Transverse colon (tissue), 4 donors: ENCODE measurements around the gene ZNF302. TPM values are rescaled to one million over a fixed set of nuclear protein-coding genes. Genes with fewer than 3 reads are reported as not detected.

Experiments
- DNase-seq: peaks from one replicate; pipeline ENCODE4 v3.0.0-alpha.2; 2019
- H3K27ac ChIP-seq, 4 donors: fragments of 200-600 bp; sonication (generic); 2 replicates each; pipeline ENCODE4 v1.5.1; 2016 to 2018; ENCODE audit warnings: inconsistent platforms in 4 of 4
- H3K27me3 ChIP-seq: fragments of 200-600 bp; sonication (generic); 2 replicates; pipeline ENCODE4 v1.5.1; 2017; ENCODE audit warnings: inconsistent platforms
- H3K36me3 ChIP-seq, 4 donors: fragments of 200-600 bp; sonication (generic); 2 replicates each; pipeline ENCODE4 v1.5.1; 2017 to 2019; ENCODE audit warnings: inconsistent platforms in 4 of 4
- H3K4me1 ChIP-seq, 4 donors: fragments of 200-600 bp; sonication (generic); 2 replicates each; pipeline ENCODE4 v1.5.1; 2017 to 2020; ENCODE audit warnings: inconsistent platforms in 4 of 4
- H3K4me3 ChIP-seq, 4 donors: fragments of 200-600 bp; sonication (generic); 1 replicate in 1 of 4; 2 replicates in 3 of 4; pipeline versions ENCODE4 v1.5.1 to v1.6.1; 2017 to 2019; ENCODE audit warnings: inconsistent platforms in 4 of 4
- H3K9me3 ChIP-seq, 2 donors: fragments of 200-600 bp; sonication (generic); 2 replicates each; pipeline ENCODE4 v1.5.1; 2017 to 2019; ENCODE audit warnings: inconsistent platforms in 2 of 2
- EP300 ChIP-seq: sonication (generic); formaldehyde crosslinking; IDR thresholded peaks from one replicate; pipeline ENCODE4 v1.6.1; 2017; ENCODE audit warnings: antibody characterized with exemption, low read depth
- POLR2A ChIP-seq: fragments of 450-650 bp; IDR thresholded peaks from one replicate; pipeline ENCODE4 v1.6.1; 2016; ENCODE audit warnings: antibody characterized with exemption, mild to moderate bottlenecking, moderate library complexity
- POLR2AphosphoS5 ChIP-seq, 3 donors: sonication (generic); formaldehyde crosslinking; IDR thresholded peaks; one replicate each; pipeline ENCODE4 v1.6.1; 2016; ENCODE audit warnings: antibody characterized with exemption in 3 of 3
- WGBS, 2 donors: methylation state at CpG; one replicate each; pipeline ENCODE4 v1.1.5; 2018; ENCODE audit warnings: low coverage in 1 of 2; 5-methylcytosine and 5-hydroxymethylcytosine counted together
- in situ Hi-C, 4 donors: fragments of 200-750 bp; cut with MboI; loops; one replicate each; pipeline versions ENCODE4 v1.15.0 to v1.15.1; 2017; ENCODE audit warnings: low sequenced_read_pairs in 3 of 4, low pct_ligation_motif_present in 1 of 4, low pct_unique_long_range_greater_than_20kb in 1 of 4
- intact Hi-C: fragments of 100-400 bp; cut with DNase I; formaldehyde crosslinking; loops from one replicate; pipeline ENCODE4 v1.15.1; 2023; ENCODE audit warnings: low total_unique reads
- total RNA-seq, 4 donors: library from RNA; depleted of rRNA; stranded (reverse); fragments of >200 nt; gene quantifications; one replicate each; pipeline ENCODE4 v1.1.0, GENCODE V29; 2016
- TF ChIP-seq, protein P1 (sequence below), 5 experiments: fragments of 200-600 bp in 3 of 5; fragments of 450-650 bp in 2 of 5; sonication (generic) in 3 of 5; IDR thresholded peaks; 1 replicate in 2 of 5; 2 replicates in 3 of 5; pipeline ENCODE4 v1.5.1; 2016 to 2017; ENCODE audit warnings: antibody characterized with exemption in 5 of 5, inconsistent platforms in 3 of 5, mild to moderate bottlenecking in 2 of 5, moderate library complexity in 1 of 5

Gene ZNF302
- total RNA-seq, 4 donors from 2014 or later, result 4.6 to 33.0 (median 18.0) TPM

- Histone ChIP-seq H3K4me3 (no peak overlapping the region), H3K36me3 (no peaks in the 10 kb centered on the region), H3K4me1 (no peaks in the 10 kb centered on the region), H3K9me3 (peaks cover 12 to 23% of the 10 kb centered on the region in 2 donors), H3K27ac (no peak overlapping the region), H3K27me3 (no peaks in the 10 kb centered on the region)
- in situ Hi-C loops, result loop anchor here in 3 of 4 donors (5.0 to 25.0 kb wide), 4 partner anchors 76 to 218 kb away; no protein-coding TSS in a partner anchor
- 91% methylated on average over 2 of the region's 2 CpGs; no CpG with 5 or more reads in 1 of the 2 donors for WGBS, 2 donors
- TF ChIP-seq, protein P1, sequence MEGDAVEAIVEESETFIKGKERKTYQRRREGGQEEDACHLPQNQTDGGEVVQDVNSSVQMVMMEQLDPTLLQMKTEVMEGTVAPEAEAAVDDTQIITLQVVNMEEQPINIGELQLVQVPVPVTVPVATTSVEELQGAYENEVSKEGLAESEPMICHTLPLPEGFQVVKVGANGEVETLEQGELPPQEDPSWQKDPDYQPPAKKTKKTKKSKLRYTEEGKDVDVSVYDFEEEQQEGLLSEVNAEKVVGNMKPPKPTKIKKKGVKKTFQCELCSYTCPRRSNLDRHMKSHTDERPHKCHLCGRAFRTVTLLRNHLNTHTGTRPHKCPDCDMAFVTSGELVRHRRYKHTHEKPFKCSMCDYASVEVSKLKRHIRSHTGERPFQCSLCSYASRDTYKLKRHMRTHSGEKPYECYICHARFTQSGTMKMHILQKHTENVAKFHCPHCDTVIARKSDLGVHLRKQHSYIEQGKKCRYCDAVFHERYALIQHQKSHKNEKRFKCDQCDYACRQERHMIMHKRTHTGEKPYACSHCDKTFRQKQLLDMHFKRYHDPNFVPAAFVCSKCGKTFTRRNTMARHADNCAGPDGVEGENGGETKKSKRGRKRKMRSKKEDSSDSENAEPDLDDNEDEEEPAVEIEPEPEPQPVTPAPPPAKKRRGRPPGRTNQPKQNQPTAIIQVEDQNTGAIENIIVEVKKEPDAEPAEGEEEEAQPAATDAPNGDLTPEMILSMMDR (IDR thresholded peaks at IDR 0.05), result no peak
- TF ChIP-seq POLR2AphosphoS5 (IDR thresholded peaks at IDR 0.05) (no peak), EP300 (no peak)
- intact Hi-C loops, result loop anchor here (5.0 kb wide), 2 partner anchors 76 to 211 kb away; no protein-coding TSS in a partner anchor
- no peak for DNase-seq
Observed at GRCh38 chr19:34713262-34713637, 35.8 kb downstream of the ZNF302 start.

DNA sequence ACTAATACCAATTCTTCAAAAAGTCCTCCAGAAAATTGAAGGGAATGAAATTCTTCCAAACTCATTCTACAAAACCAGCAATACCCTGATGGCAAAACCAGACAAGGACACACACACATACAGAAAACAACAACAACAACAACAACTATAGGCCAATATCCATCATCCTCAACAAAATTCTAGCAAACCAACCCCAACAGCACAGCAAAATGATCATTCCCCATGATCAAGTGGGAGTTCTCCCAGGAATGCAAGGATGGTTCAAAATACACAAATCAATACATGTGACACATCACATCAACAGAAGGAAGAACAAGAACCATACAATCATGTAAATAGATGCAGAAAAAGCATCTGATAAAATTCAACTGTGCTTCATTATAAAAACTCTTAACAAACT, 37.9 kb downstream of the ZNF302 start:
- H3K4me1 ChIP-seq, result no peaks in the 10 kb centered on the region
- H3K27ac ChIP-seq, result no peak overlapping the region
- TF ChIP-seq POLR2AphosphoS5 (IDR thresholded peaks at IDR 0.05) (no peak), EP300 (no peak), POLR2A (no peak)
- TF ChIP-seq, protein P1 (IDR thresholded peaks at IDR 0.05), result no peak
- H3K36me3 ChIP-seq, result no peaks in the 10 kb centered on the region
- peaks cover 12 to 23% of the 10 kb centered on the region in 2 donors for H3K9me3 ChIP-seq
- DNase-seq, result no peak
- intact Hi-C loops, result no loop called here
- in situ Hi-C loops, result loop anchor here in 2 of 4 donors (10.0 to 25.0 kb wide), 2 partner anchors 203 to 221 kb away; no protein-coding TSS in a partner anchor
- H3K4me3 ChIP-seq, result no peak overlapping the region
- H3K27me3 ChIP-seq, result no peaks in the 10 kb centered on the region

DNA sequence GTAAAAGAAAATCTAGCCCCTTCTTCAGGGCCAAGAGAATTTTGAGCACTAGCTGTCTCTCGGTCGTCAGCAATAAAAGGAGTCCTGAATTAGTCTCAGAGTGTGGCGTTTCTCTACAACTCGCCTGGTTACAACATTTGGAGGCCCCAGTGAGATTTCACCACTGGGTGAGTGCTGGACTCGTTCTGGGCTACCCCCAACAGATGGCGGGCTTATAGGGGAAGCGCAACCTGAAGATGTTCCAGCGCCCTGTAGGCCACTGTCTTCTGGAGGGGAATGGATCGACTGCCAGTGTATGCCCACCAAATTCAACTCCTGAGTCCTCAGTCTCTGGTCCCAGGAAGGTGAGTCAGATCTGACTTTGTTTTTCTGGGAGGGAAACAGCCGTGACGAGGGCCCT, 44.9 kb downstream of the ZNF302 start:
- TF ChIP-seq, protein P1 (IDR thresholded peaks at IDR 0.05), result no peak
- TF ChIP-seq EP300, result no peak
- TF ChIP-seq POLR2AphosphoS5 (IDR thresholded peaks at IDR 0.05), result no peak
- TF ChIP-seq POLR2A, result no peak
- H3K36me3 ChIP-seq, result no peaks in the 10 kb centered on the region
- H3K9me3 ChIP-seq, result no peaks in the 10 kb centered on the region
- intact Hi-C loops, result no loop called here
- H3K4me1 ChIP-seq, result no peaks in the 10 kb centered on the region
- H3K27ac ChIP-seq, result no peak overlapping the region
- no peak for DNase-seq
- in situ Hi-C loops, result loop anchor here in 1 of 4 donors (25.0 kb wide), 1 partner anchor 210 kb away; no protein-coding TSS in a partner anchor
- H3K4me3 ChIP-seq, result no peak overlapping the region
- whole genome bisulfite sequencing, 2 donors, result 61 to 73% methylated on average over 5 to 11 of the region's 11 CpGs
- no peaks in the 10 kb centered on the region for H3K27me3 ChIP-seq

DNA sequence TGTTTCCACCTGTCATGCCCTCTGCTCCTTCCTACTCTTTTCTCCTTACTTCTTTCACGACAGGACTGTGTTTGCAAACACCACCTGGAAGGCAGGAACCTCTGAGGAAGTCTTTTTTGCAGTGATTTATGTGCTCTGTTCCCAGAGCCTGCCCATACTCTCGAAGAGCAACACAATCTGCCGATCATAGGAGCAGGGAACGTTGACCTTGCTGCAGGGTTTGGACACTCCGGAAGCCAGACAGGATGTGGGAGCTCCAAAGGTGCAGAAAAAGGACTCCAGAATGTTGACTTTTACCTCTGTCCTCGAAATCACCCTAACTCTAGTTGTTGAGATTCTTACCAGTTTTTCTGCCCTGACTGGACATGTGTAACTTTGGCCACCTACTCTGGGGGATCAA, 47.9 kb downstream of the ZNF302 start:
- Histone ChIP-seq H3K4me3 (no peak overlapping the region), H3K36me3 (no peaks in the 10 kb centered on the region), H3K9me3 (no peaks in the 10 kb centered on the region), H3K4me1 (no peaks in the 10 kb centered on the region), H3K27me3 (no peaks in the 10 kb centered on the region), H3K27ac (no peak overlapping the region)
- TF ChIP-seq POLR2AphosphoS5 (IDR thresholded peaks at IDR 0.05), result no peak
- TF ChIP-seq, protein P1 (IDR thresholded peaks at IDR 0.05), result no peak
- TF ChIP-seq EP300, result no peak
- no peak for TF ChIP-seq POLR2A
- intact Hi-C loops, result no loop called here
- WGBS, 2 donors, result 20 to 31% methylated on average over 3 to 6 of the region's 6 CpGs
- in situ Hi-C loops, result no loop called here
- DNase-seq, result no peak
